Peyer's patch (tissue), 4 donors: ENCODE data around the gene ZNF678. TPM values are rescaled to one million over a fixed set of nuclear protein-coding genes. Genes with fewer than 3 reads are reported as not detected.
"Not testable (repeated sequence)": the region's sequence is repeated elsewhere in the genome, so short reads cannot be mapped to it uniquely, and the experiment has no call there.

Experiments used
- DNase-seq, 3 donors: peaks; one replicate each; pipeline ENCODE4 v3.0.0-alpha.2; 2017 to 2019
- H3K27ac ChIP-seq, 4 donors: fragments of 200-600 bp; sonication (generic); one replicate each; pipeline ENCODE4 v1.5.1; 2016 to 2019
- H3K27me3 ChIP-seq, 2 donors: fragments of 200-600 bp; sonication (generic); one replicate each; pipeline ENCODE4 v1.5.1; 2019
- H3K36me3 ChIP-seq, 3 donors: fragments of 200-600 bp; sonication (generic); one replicate each; pipeline ENCODE4 v1.5.1; 2016 to 2019
- H3K4me1 ChIP-seq, 4 donors: fragments of 200-600 bp; sonication (generic); one replicate each; pipeline ENCODE4 v1.5.1; 2016 to 2019
- H3K4me3 ChIP-seq, 4 donors: fragments of 200-600 bp; sonication (generic); 1 replicate in 3 of 4; 2 replicates in 1 of 4; pipeline ENCODE4 v1.5.1; 2016 to 2019; ENCODE audit warnings: mild to moderate bottlenecking in 1 of 4
- H3K9me3 ChIP-seq, 4 donors: fragments of 200-600 bp; sonication (generic); one replicate each; pipeline ENCODE4 v1.5.1; 2016 to 2019; ENCODE audit warnings: mild to moderate bottlenecking in 1 of 4
- POLR2A ChIP-seq, 2 donors: fragments of 450-650 bp; IDR thresholded peaks; one replicate each; pipeline ENCODE4 v1.5.1; 2017; ENCODE audit warnings: antibody characterized with exemption in 2 of 2, mild to moderate bottlenecking in 2 of 2, moderate library complexity in 2 of 2
- total RNA-seq, 4 donors: library from RNA; depleted of rRNA; stranded (reverse); fragments of >200 nt; gene quantifications; one replicate each; pipeline ENCODE4 v1.1.0, GENCODE V29; 2016
- TF ChIP-seq, protein P1 (sequence below), 6 experiments: fragments of 450-650 bp in 4 of 6; fragments of 200-600 bp in 2 of 6; sonication (generic) in 1 of 6; IDR thresholded peaks; one replicate each; pipeline ENCODE4 v1.5.1; 2017 to 2019; ENCODE audit warnings: antibody characterized with exemption in 6 of 6, mild to moderate bottlenecking in 3 of 6, moderate library complexity in 1 of 6

ZNF678 gene
- total RNA-seq, 4 donors from 2014 or later: 3.9 to 32.2 (median 10.6) TPM

DNA sequence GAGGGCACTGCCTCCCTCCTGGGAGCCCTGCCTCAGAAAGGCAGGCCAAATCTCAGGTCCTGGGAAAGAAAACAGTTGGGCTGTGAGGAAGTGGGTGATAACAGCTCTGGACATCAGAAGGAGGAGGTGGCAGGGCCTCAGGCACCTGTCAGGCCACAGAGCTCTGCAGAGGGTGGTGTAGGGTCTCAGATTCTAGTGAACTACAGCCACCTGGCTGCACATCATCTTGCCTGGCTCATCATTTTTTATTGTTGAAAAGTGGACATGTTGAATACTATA lies 15.3 kb upstream of the ZNF678 start:
- H3K36me3 ChIP-seq: no peaks in the 10 kb centered on the region
- H3K4me3 ChIP-seq: no peak overlapping the region
- H3K4me1 ChIP-seq: peaks cover 0 to under 1% (median under 1%) of the 10 kb centered on the region in 4 donors
- TF ChIP-seq, protein P1, sequence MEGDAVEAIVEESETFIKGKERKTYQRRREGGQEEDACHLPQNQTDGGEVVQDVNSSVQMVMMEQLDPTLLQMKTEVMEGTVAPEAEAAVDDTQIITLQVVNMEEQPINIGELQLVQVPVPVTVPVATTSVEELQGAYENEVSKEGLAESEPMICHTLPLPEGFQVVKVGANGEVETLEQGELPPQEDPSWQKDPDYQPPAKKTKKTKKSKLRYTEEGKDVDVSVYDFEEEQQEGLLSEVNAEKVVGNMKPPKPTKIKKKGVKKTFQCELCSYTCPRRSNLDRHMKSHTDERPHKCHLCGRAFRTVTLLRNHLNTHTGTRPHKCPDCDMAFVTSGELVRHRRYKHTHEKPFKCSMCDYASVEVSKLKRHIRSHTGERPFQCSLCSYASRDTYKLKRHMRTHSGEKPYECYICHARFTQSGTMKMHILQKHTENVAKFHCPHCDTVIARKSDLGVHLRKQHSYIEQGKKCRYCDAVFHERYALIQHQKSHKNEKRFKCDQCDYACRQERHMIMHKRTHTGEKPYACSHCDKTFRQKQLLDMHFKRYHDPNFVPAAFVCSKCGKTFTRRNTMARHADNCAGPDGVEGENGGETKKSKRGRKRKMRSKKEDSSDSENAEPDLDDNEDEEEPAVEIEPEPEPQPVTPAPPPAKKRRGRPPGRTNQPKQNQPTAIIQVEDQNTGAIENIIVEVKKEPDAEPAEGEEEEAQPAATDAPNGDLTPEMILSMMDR (IDR thresholded peaks at IDR 0.05): no peak
- no peak for TF ChIP-seq POLR2A (IDR thresholded peaks at IDR 0.05)
- H3K27me3 ChIP-seq: no peaks in the 10 kb centered on the region
- H3K27ac ChIP-seq: no peak overlapping the region
- peaks cover 0 to 7% (median 0%) of the 10 kb centered on the region in 4 donors for H3K9me3 ChIP-seq
- DNase-seq: no peak

DNA sequence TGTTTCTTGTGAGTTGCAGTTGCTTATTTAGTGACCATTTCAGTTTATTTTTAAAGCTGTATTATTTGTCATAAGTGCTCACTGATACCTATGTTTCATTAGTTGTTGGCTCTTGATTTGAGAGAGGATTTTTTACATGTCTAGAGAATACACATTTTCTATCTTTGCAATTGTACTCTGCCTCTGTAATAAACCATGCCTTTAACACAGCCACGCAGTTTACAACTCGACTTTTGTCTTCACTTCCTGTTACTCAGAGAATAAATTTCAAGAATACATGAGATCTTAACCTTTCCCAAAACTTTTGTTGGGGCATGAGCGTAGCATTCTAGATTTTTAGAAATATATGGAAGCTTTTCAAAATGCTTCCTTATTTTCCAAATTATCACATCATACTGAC lies 14.9 kb upstream of the ZNF678 start:
- Histone ChIP-seq H3K9me3 (peaks cover 0 to 7% (median 0%) of the 10 kb centered on the region in 4 donors), H3K27me3 (no peaks in the 10 kb centered on the region), H3K27ac (no peak overlapping the region), H3K4me3 (no peak overlapping the region), H3K4me1 (no peaks in the 10 kb centered on the region), H3K36me3 (no peaks in the 10 kb centered on the region)
- TF ChIP-seq, protein P1 (IDR thresholded peaks at IDR 0.05): no peak
- TF ChIP-seq POLR2A (IDR thresholded peaks at IDR 0.05): no peak
- no peak for DNase-seq

DNA sequence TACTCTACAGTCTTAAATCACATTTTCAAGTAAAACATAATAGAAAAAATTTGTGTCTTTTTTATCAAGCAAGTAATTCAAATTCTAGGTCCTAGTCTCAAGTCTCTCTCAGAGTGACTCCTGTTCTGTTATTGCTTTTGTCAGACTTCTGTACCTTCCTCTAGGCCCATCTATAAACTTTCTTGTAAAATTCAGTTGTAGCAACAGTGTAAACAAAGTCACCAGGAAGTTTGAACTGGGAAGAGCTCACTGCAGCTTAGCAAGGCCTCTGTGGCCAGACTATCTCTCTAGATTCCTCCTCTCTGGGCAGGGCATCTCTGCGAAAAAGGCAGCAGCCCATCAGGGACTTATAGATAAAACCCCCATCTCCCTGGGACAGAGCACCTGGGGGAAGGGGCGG lies 13.5 kb upstream of the ZNF678 start:
- H3K27me3 ChIP-seq: no peaks in the 10 kb centered on the region
- no peaks in the 10 kb centered on the region for H3K4me1 ChIP-seq
- peaks cover 0 to 7% (median 0%) of the 10 kb centered on the region in 4 donors for H3K9me3 ChIP-seq
- DNase-seq: no peak
- H3K4me3 ChIP-seq: no peak overlapping the region
- no peak overlapping the region for H3K27ac ChIP-seq
- TF ChIP-seq POLR2A (IDR thresholded peaks at IDR 0.05): no peak
- TF ChIP-seq, protein P1 (IDR thresholded peaks at IDR 0.05): no peak
- no peaks in the 10 kb centered on the region for H3K36me3 ChIP-seq

DNA sequence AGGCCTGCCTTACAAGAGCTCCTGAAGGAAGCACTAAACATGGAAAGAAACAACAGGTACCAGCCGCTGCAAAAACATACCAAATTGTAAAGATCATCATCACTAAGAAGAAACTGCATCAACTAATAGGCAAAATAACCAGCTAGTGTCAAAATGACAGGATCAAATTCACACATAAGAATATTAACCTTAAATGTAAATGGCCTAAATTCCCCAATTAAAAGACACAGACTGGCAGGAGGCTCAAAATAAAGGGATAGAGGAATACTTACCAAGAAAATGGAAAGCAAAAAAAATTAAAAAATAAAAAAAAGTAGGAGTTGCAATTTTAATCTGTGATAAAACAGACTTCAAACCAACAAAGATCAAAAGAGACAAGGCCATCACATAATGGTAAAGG lies 11.5 kb upstream of the ZNF678 start:
- H3K27me3 ChIP-seq, H3K4me3 ChIP-seq, H3K27ac ChIP-seq, H3K9me3 ChIP-seq, DNase-seq, H3K36me3 ChIP-seq, H3K4me1 ChIP-seq: not testable (repeated sequence)

DNA sequence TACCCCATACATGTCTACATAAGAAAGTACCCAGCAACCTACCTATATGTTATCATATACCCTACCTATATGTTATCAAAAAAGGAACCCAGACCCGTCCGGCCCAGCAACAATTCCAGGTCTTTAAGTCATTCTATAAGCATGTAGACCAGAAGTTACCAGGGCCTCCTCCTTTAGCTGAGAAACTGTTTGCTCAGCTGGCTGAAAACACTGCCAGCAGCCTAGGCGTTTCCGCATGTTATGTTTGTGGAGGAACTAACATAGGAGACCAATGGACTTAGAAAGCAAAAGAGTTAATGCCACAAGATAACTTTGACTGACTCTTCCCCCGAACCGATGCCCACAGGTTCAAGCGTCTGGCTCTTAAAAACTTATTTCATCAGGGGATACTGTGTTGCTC lies 7.1 kb upstream of the ZNF678 start:
- Histone ChIP-seq H3K36me3 (no peaks in the 10 kb centered on the region), H3K4me1 (no peaks in the 10 kb centered on the region), H3K27ac (no peak overlapping the region), H3K27me3 (peaks cover 0 to 4% of the 10 kb centered on the region in 2 donors), H3K4me3 (no peak overlapping the region), H3K9me3 (peaks cover 0 to 6% (median 0%) of the 10 kb centered on the region in 4 donors)
- no peak for TF ChIP-seq POLR2A (IDR thresholded peaks at IDR 0.05)
- TF ChIP-seq, protein P1 (IDR thresholded peaks at IDR 0.05): no peak
- no peak for DNase-seq

DNA sequence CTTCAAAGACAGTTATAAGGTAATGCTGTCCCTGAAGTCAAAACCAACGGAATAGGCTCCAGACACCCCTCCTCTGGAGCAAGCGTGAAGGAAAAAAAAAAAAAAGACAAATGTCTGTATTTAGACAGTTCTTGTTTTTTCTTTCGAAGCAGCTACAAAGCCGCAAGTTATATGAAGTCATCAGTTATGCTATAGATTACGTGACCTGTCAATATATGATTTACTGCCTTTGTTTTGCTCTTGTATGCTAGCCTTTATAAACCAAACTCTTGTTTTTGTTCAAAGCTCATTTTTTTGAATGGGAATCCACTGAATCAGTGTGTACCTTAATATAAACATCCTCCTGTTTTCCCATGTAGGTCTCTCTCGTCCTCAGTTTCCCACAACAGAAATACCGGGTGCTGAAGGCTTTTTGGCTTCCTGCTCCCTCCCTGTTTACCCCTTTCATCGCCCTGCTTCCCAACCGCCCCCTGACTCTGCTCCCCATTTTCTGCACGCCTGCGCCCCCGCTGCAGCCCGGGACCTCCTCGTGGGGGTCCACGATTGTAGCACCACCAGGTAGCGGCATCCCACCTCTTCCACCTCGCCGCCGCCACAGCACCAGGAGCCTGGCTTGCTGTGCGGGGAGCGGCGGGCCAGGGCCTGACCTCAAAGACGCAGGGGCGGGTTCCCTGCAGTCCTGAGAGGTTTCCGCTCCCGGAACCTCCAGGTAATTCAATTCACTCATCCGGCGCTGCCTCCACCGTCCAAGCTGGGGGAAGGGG lies 5.2 kb upstream of the ZNF678 start:
- TF ChIP-seq POLR2A (IDR thresholded peaks at IDR 0.05): no peak
- TF ChIP-seq, protein P1 (IDR thresholded peaks at IDR 0.05): no peak
- Histone ChIP-seq H3K4me1 (no peaks in the 10 kb centered on the region), H3K4me3 (no peak overlapping the region), H3K9me3 (no peaks in the 10 kb centered on the region), H3K36me3 (no peaks in the 10 kb centered on the region), H3K27ac (no peak overlapping the region), H3K27me3 (peaks cover 0 to 4% of the 10 kb centered on the region in 2 donors)
- no peak for DNase-seq
